HG02981 (cell line): ENCODE data around the gene RORC.
"Not testable (repeated sequence)": the region's sequence is repeated elsewhere in the genome, so short reads cannot be mapped to it uniquely, and the experiment has no call there.

Source experiments
- ATAC-seq: cut with Tn5 transposase; IDR thresholded peaks from one replicate; pipeline ENCODE4 v1.9.1; 2021; ENCODE audit warnings: mild to moderate bottlenecking, moderate library complexity; ENCODE audit not compliant: unreplicated experiment

Gene RORC

GRCh38 chr1:151831605-151832004 lies at the start of gene RORC:
Gene RORC (minus strand): TSS chr1:151831802. CDS start chr1:151831764, 38 bp downstream.
- ATAC-seq = no peak

- no peak for ATAC-seq
These were observed 44.0 kb upstream of the RORC start for GRCh38 chr1:151875419-151876097.

- ATAC-seq = not testable (repeated sequence)
These were observed 41.2 kb upstream of the RORC start for GRCh38 chr1:151872776-151873175.

GRCh38 chr1:151871284-151872030 lies 39.9 kb upstream of the RORC start:
- no peak for ATAC-seq

- ATAC-seq = no peak
These were observed 36.9 kb upstream of the RORC start for GRCh38 chr1:151868486-151868885.

GRCh38 chr1:151867765-151868411 lies 36.3 kb upstream of the RORC start:
- no peak for ATAC-seq

- ATAC-seq = no peak
These were observed 35.7 kb upstream of the RORC start for GRCh38 chr1:151867321-151867720.

- ATAC-seq = no peak
These were observed 32.8 kb upstream of the RORC start for GRCh38 chr1:151864411-151864810.

GRCh38 chr1:151862604-151863003 lies 31.0 kb upstream of the RORC start:
- no peak for ATAC-seq

GRCh38 chr1:151860504-151861187 lies 29.0 kb upstream of the RORC start:
- ATAC-seq = no peak

- ATAC-seq = no peak
These were observed 28.3 kb upstream of the RORC start for GRCh38 chr1:151859891-151860293.

GRCh38 chr1:151858886-151859665 lies 27.5 kb upstream of the RORC start:
- ATAC-seq = no peak

- no peak for ATAC-seq
These were observed 26.6 kb upstream of the RORC start for GRCh38 chr1:151858030-151858746.

- no peak for ATAC-seq
These were observed 24.3 kb upstream of the RORC start for GRCh38 chr1:151855933-151856332.

GRCh38 chr1:151855516-151855915 lies 23.9 kb upstream of the RORC start:
- not testable (repeated sequence) for ATAC-seq

- no peak for ATAC-seq
These were observed 23.1 kb upstream of the RORC start for GRCh38 chr1:151854658-151855057.

- ATAC-seq = no peak
These were observed 21.9 kb upstream of the RORC start, which contains the start of gene THEM5 for GRCh38 chr1:151853411-151853943. Gene THEM5 (minus strand): TSS chr1:151853712. CDS start chr1:151853565, 147 bp downstream.

- ATAC-seq = no peak
These were observed 21.1 kb upstream of the RORC start for GRCh38 chr1:151852733-151853132.

- no peak for ATAC-seq
These were observed 20.3 kb upstream of the RORC start for GRCh38 chr1:151851886-151852285.
